GM18519 (cell line): Measurements from ENCODE around the gene MGLL.

Experiments used
- ATAC-seq: cut with Tn5 transposase; IDR thresholded peaks from one replicate; pipeline ENCODE4 v1.9.1; 2021; ENCODE audit warnings: mild to moderate bottlenecking, moderate library complexity; ENCODE audit not compliant: unreplicated experiment, low FRiP score

The MGLL gene

GRCh38 chr3:127732303-127732702, 90.0 kb downstream of the MGLL start:
- no peak for ATAC-seq

- ATAC-seq: no peak
Observed at GRCh38 chr3:127731546-127732289, 90.6 kb downstream of the MGLL start.

DNA sequence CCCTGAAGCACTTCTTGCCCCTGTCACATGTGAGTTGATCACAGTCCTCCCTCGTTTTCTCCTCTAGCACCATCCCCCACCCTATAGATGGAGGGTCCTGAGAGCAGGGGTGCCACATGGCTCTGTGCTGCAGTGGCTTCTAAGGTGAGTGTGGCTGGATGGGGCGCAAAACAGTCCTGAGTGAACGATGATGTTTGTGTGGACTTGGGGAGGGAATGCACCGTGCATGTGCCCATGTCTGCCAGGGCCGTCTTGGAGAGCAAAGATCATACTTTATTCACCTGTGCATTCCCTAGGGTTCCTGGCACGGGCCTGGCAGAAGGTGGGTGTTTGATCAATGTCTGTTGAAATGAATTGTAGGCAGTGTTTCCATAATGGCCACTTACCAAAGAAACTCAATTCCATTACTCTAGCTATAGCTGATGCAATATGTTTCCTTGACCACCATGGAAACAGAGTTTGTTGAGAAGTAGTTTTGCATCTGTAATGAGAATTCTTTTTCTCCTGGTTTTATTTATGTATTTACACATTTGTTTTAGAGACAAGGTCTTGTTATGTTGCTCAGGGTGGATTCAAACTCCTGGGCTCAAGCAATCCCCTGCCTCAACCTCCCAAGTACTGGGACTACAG, 91.5 kb downstream of the MGLL start:
- no peak for ATAC-seq

GRCh38 chr3:127730171-127730570, 92.1 kb downstream of the MGLL start:
- ATAC-seq: no peak

- no peak for ATAC-seq
Observed at GRCh38 chr3:127729556-127730056, 92.7 kb downstream of the MGLL start.

DNA sequence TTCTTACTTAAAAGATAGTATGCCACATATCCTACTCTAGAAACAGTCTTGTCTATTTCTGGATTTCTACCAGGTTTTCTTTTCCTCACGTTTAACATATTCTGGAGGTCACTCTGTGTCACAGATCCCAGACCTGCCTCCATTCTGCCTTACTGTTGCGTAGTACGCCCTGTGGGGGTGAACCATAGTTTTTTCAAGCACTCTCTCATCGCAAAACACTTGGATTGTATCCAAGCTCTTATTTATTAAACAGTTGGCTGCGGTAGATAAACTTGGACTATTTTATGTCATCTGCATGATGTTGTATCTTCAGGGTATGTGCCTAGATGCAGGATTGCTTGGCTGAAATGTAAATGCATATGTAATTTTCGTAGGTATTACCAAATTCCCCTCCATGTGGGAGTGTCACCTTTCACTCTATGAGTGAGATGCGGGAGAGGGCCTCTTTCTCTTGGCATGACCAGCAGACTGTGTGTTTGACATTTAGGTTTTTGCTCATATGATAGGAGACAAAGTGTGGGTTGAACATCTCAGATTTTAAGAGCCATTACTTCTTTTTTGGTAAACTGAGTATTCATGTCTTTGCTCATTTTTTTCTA, 93.8 kb downstream of the MGLL start:
- no peak for ATAC-seq

DNA sequence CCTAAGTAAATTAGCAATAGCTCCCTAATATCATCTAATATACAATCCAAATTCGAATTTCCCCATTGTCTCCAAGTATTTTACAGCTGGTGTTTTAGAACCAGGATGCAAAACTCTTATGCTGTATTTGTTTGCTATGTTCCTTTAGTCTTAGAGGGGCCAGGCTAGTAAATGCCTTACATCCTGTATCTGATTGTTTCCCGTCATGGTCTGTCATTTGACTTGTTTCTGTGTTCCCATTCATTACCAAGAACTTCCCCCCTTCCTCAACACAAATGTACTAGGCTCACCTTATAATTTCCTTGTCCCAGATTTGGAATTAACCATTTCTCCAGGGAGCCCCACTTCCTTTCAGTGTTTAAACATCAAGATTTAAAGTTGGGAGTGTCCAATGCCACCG, 95.4 kb downstream of the MGLL start:
- ATAC-seq: no peak

DNA sequence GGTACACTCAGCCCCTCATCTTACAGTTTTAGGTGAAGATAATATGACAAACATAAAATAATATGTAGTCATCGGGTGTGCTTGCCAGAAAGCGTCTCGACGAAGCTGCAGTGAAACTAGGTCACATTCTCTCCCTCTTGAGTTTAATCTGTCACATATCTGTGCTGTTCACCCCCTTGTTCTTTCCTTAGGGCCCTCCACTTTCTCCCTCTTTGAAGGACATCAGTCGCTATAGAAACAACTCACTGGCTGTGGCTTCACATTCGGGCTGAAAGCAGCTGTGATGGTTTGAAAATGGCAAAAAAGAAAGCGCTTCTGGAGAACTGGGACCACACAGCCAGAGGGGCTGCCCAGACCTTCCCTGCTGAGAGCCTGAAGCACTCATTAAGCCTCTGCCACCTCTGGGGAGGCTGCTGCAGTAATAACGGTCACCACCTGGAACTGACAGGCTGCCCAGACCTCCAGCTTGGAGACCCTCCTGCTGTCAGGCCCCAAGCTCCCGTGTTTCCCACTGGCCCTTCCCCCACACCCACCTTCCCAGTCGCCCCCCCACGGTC, 99.2 kb downstream of the MGLL start:
- no peak for ATAC-seq

DNA sequence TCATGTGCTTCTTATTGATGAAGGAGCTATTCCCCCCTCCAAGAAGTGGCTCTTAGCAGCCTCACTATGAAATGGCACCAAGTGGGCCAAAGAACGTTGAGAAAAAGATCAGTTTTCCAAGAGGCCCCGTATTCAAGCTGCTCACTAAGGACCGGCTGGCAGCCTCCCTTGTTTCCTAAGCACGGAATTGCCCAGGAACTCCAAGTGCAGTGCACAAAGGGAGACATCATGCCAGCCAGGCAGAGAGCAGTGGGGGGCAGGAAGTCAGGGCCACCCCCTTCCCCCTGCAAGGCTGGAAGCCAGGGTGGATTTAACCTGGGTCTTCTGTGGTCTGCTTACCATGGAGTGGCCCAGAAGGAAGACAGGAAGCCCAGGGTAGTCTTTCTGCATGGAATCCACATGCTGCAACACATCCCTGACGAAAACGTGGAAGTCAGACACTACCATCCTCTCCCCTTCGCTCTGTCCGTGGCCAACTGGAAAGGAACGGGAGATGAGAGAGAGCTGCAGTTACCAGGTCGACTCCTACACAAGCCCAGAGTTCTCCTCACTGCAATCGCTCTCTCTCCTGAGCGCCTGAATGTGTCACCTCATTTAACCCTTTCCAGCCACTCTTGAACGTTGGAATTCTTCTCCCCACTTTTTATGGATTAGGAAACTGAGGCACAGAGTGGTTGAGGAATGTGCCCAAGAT, 100.1 kb downstream of the MGLL start:
- no peak for ATAC-seq

DNA sequence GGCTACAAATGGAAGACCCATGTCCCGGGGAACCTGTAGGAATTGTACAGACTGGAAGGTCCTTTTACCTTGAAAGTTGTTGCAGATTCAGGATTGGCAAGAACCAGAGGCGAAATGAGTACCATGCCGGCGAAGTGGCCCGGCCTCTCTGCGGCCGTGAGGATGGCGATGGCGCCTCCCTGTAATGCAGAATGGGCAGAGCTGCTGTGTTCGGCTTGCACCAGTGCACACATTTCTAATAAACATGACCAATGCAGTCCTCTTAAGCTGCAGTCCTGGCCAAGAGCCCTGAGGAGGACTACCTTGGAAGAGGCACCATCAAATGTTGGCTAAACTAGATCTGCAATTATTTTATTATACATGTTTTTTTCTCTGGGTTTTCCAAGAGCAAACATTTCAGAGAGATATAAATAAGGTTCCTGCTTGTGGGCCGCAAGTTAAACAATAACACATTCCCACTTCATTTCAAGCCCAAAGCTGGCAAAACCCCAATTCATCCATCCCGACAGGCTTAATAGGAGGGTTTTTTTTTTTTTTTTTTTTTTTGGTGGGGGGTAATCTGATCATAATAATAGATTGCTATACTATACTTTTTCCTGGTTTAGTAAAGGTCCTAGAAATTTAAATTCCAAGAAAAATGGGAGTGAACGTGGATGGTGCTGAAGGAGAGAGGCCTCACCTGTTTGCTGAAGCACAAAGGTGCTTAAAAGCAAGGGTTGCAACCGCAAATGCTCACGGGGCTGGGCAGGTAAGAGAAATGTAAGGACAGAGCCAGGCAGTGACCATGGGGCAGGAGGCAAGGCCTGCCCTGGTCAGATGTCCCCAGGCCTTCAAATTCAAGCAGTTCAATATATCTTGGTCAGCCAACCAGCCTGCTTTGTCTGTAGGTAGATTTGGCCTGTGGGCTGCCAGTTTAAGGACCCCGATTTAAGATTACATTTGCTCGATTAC, 101.1 kb downstream of the MGLL start:
- ATAC-seq: no peak

DNA sequence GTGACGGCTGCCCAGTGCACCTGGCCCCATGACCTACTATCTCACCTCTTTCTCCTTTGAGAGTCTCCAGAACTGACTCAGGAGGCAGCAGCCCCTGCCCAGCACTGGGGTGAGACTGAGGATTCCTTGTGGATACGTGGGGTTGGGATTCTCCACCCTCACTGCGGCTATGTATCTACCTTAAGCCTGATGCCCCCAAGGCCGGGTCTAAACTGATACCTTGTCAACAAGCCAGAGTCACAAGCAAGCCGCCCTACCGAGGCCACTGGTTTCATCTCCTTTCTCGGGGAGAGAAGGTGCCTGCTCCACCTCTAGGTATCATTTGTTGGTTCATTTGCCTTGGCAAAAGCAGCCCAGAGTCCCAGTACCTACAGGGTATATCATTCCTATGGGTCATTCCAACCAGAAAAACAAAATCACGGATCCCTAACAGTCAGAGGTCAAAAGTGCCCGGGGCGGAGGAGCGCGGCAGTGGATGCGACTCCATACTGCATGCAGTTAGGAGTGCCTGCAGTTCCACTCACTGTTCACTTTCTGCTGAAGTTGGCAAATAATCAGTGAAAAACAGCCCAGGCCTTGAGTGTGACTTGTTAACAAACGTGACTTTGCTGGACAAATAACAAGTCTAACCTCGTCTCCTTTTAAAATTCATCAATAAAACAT, 102.0 kb downstream of the MGLL start:
- no peak for ATAC-seq

- ATAC-seq: no peak
Observed at GRCh38 chr3:127719369-127719768, 102.9 kb downstream of the MGLL start.

- ATAC-seq: no peak
Observed at GRCh38 chr3:127718916-127719290, 103.4 kb downstream of the MGLL start.

- ATAC-seq: no peak
Observed at GRCh38 chr3:127718245-127718915, 103.9 kb downstream of the MGLL start.

DNA sequence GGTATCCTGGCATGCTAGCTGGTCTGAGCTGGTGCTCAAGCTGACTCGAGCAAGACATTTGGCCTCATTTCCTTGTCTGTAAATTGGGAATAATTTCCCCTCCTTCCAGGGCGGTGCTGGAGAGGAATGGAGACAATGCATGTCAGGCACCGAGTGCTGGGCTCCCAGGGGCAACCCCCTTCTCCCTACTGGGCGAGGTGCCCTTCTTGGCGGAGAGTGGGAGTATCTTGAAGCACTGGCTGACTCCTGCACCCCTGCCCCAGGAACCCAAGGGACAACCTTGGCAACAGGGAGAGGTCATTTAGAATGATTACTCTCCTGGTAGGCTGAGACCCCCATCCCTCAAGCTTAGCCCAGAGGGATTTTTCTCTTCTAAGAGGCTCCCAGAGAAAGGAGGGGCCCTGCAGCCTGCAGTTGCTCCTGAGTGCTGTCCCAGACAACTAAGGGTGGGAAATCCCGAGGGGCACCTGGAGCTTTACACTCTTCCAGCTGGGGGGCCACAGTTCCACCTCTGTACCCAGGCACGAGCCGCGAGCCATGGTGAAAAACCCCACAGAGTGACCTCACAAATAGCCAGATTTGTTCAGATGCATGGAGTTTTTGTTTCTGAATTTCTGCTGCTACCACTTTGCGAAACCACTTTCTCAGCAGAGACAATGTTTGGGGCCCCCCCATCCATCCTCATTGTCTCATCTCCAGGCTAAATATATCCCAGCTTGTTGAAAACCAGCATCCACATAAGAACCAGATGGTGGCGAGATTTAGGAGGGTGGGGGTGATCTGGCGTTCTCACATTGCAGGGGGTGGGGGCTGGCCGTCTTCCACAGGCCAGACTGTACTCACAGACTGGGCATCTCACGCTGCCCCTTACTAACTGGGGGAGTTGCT, 104.7 kb downstream of the MGLL start:
- ATAC-seq: no peak

DNA sequence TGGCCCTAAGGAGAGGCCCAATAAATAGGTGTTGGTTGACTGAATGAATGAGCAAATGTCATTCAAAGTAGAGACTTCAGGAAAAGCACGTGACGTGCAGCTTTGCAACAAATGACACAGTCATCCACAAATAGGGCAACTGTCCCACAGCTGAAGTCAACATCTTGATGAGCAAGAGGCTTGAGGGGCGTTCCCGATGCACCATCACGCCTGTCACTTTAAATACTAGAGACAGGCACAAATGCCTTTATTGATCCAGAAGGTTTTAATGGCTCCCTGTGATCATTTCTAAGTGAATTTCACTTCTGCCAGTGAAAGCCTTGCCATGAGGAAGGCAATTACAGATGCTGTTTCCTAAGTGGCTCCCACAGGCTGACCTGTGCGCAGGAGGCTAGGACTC, 105.9 kb downstream of the MGLL start:
- ATAC-seq: no peak

DNA sequence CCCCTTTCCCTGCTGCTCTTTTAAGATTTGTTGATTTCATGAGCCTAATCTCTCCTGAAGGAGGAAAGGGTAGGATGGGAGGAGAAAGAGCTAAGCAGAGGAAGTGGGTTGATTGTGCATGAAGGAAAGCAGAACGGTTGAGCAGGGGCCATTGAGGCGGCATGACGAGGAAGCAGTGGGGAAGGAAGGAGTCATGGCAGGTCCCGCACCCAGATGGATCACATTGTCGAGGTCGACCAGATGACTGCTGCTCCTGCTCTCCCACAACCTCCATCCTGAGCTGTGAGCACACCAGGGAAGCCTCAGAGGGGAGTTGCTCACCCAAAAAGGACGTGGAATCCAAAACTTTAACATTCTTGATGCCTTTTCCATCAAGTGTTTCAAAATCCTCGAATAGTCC, 106.8 kb downstream of the MGLL start:
- no peak for ATAC-seq

GRCh38 chr3:127714866-127715265, 107.4 kb downstream of the MGLL start:
- ATAC-seq: no peak
